H9 (cell line): Measurements from ENCODE around the gene POU2AF3. TPM values are rescaled to one million over a fixed set of nuclear protein-coding genes. Genes with fewer than 3 reads are reported as not detected.

Experiments
- DNase-seq: peaks from one replicate; pipeline ENCODE4 v3.0.0-alpha.2; 2017
- H2AFZ ChIP-seq: one replicate; pipeline ENCODE4 v1.6.1; 2013; ENCODE audit warnings: mild to moderate bottlenecking, low read length, control low read depth, moderate library complexity
- H2AK5ac ChIP-seq: 2 replicates; pipeline ENCODE4 v1.6.1; 2013; ENCODE audit warnings: low read length, control low read depth, mixed read lengths; ENCODE audit not compliant: insufficient read length
- H2BK120ac ChIP-seq: one replicate; pipeline ENCODE4 v1.6.1; 2013; ENCODE audit warnings: low read depth, mild to moderate bottlenecking, low read length, control low read depth, inconsistent platforms; ENCODE audit not compliant: poor library complexity, severe bottlenecking
- H2BK12ac ChIP-seq: 2 replicates; pipeline ENCODE4 v1.6.1; 2013; ENCODE audit warnings: low read length, control low read depth, mixed read lengths, low read depth; ENCODE audit not compliant: insufficient read length
- H2BK15ac ChIP-seq: 2 replicates; pipeline ENCODE4 v1.6.1; 2013; ENCODE audit warnings: low read depth, low read length, control low read depth
- H2BK20ac ChIP-seq: one replicate; pipeline ENCODE4 v1.6.1; 2013; ENCODE audit warnings: low read depth, mild to moderate bottlenecking, low read length, control low read depth, inconsistent platforms; ENCODE audit not compliant: poor library complexity, severe bottlenecking
- H2BK5ac ChIP-seq: 2 replicates; pipeline ENCODE4 v1.6.1; 2013; ENCODE audit warnings: low read length, control low read depth, mixed read lengths; ENCODE audit not compliant: insufficient read length
- H3K14ac ChIP-seq: 2 replicates; pipeline ENCODE4 v1.6.1; 2013; ENCODE audit warnings: low read length, control low read depth; ENCODE audit not compliant: insufficient read depth
- H3K18ac ChIP-seq: 2 replicates; pipeline ENCODE4 v1.6.1; 2013; ENCODE audit warnings: low read depth, mild to moderate bottlenecking, mixed read lengths, low read length, control low read depth; ENCODE audit not compliant: insufficient read length
- H3K23ac ChIP-seq: 2 replicates; pipeline ENCODE4 v1.6.1; 2013; ENCODE audit warnings: low read length, control low read depth, mixed read lengths, low read depth; ENCODE audit not compliant: insufficient read length
- H3K23me2 ChIP-seq: 2 replicates; pipeline ENCODE4 v1.6.1; 2013; ENCODE audit warnings: low read depth, mild to moderate bottlenecking, mixed read lengths, low read length, control low read depth; ENCODE audit not compliant: insufficient read length, poor library complexity, severe bottlenecking
- H3K27ac ChIP-seq: 2 replicates; pipeline ENCODE4 v1.5.1; 2013; ENCODE audit warnings: low read length, control low read depth, mixed read lengths, low read depth; ENCODE audit not compliant: insufficient read length
- H3K27me3 ChIP-seq: 2 replicates; pipeline ENCODE4 v1.6.1; 2013; ENCODE audit warnings: low read length, control low read depth, inconsistent platforms; ENCODE audit not compliant: insufficient read depth
- H3K4ac ChIP-seq: 2 replicates; pipeline ENCODE4 v1.6.1; 2013; ENCODE audit warnings: low read depth, mild to moderate bottlenecking, control low read depth, inconsistent platforms, low read length, moderate library complexity
- H3K4me1 ChIP-seq: 2 replicates; pipeline ENCODE4 v1.6.1; 2013; ENCODE audit warnings: low read length, control low read depth, inconsistent platforms; ENCODE audit not compliant: insufficient read depth
- H3K4me2 ChIP-seq: 2 replicates; pipeline ENCODE4 v1.6.1; 2013; ENCODE audit warnings: low read length, control low read depth, mixed read lengths; ENCODE audit not compliant: insufficient read length, insufficient read depth
- H3K56ac ChIP-seq: 2 replicates; pipeline ENCODE4 v1.6.1; 2013; ENCODE audit warnings: low read depth, mild to moderate bottlenecking, mixed read lengths, low read length, control low read depth; ENCODE audit not compliant: insufficient read length
- H3K79me1 ChIP-seq: 2 replicates; pipeline ENCODE4 v1.6.1; 2013; ENCODE audit warnings: low read depth, mild to moderate bottlenecking, moderate library complexity, low read length, control low read depth, inconsistent platforms; ENCODE audit not compliant: insufficient read depth, poor library complexity, severe bottlenecking
- H3K79me2 ChIP-seq: 2 replicates; pipeline ENCODE4 v1.6.1; 2013; ENCODE audit warnings: low read length, control low read depth, inconsistent platforms; ENCODE audit not compliant: insufficient read depth
- H3K9ac ChIP-seq: 2 replicates; pipeline ENCODE4 v1.6.1; 2013; ENCODE audit warnings: low read length, control low read depth, mixed read lengths; ENCODE audit not compliant: insufficient read length; ENCODE audit errors: extremely low read depth
- H3K9me3 ChIP-seq: one replicate; pipeline ENCODE4 v1.6.1; 2013; ENCODE audit warnings: low read depth, low read length, inconsistent platforms; ENCODE audit not compliant: control insufficient read depth
- H3T11ph ChIP-seq: one replicate; pipeline ENCODE4 v1.6.1; 2013; ENCODE audit warnings: mild to moderate bottlenecking, low read length, control low read depth, inconsistent platforms
- H4K20me1 ChIP-seq: one replicate; pipeline ENCODE4 v1.6.1; 2013; ENCODE audit not compliant: control insufficient read depth, insufficient read length, insufficient read depth
- H4K5ac ChIP-seq: 2 replicates; pipeline ENCODE4 v1.6.1; 2013; ENCODE audit warnings: low read depth, mild to moderate bottlenecking, mixed read lengths, low read length, control low read depth; ENCODE audit not compliant: insufficient read length
- H4K8ac ChIP-seq: replicated peaks from 2 replicates; pipeline ENCODE4 v1.6.1; 2013; ENCODE audit warnings: low read length, control low read depth, mixed read lengths, low read depth; ENCODE audit not compliant: insufficient read length
- H4K91ac ChIP-seq: 2 replicates; pipeline ENCODE4 v1.6.1; 2013; ENCODE audit warnings: low read depth, mild to moderate bottlenecking, moderate library complexity, mixed read lengths, low read length, control low read depth; ENCODE audit not compliant: insufficient read length
- H3K27ac Mint-ChIP-seq, 3 experiments: 2 replicates in 2 of 3; 3 replicates in 1 of 3; pipeline ENCODE4 v1.8.0; 2020 to 2021; ENCODE audit warnings: mixed read lengths in 3 of 3, mild to moderate bottlenecking in 1 of 3, moderate library complexity in 1 of 3
- H3K27me3 Mint-ChIP-seq: 2 replicates; pipeline ENCODE4 v1.8.0; 2021; ENCODE audit warnings: low read depth, mild to moderate bottlenecking, moderate library complexity, mixed read lengths
- H3K36me3 Mint-ChIP-seq, 3 experiments: 2 replicates in 2 of 3; 3 replicates in 1 of 3; pipeline ENCODE4 v1.8.0; 2020 to 2021; ENCODE audit warnings: low read depth in 3 of 3, mixed read lengths in 3 of 3; ENCODE audit not compliant: insufficient read depth in 1 of 3
- H3K4me1 Mint-ChIP-seq, 2 experiments: 2 replicates each; pipeline ENCODE4 v1.8.0; 2020; ENCODE audit warnings: mixed read lengths in 2 of 2
- H3K4me3 Mint-ChIP-seq, 2 experiments: 2 replicates in 1 of 2; 3 replicates in 1 of 2; pipeline ENCODE4 v1.8.0; 2020 to 2021; ENCODE audit warnings: mild to moderate bottlenecking in 2 of 2, mixed read lengths in 2 of 2, moderate library complexity in 1 of 2
- H3K9me3 Mint-ChIP-seq, 2 experiments: 2 replicates in 1 of 2; 3 replicates in 1 of 2; pipeline ENCODE4 v1.8.0; 2020; ENCODE audit warnings: mild to moderate bottlenecking in 2 of 2, mixed read lengths in 2 of 2, moderate library complexity in 1 of 2
- WGBS: extraction: QIAGEN DNeasy Blood & Tissue Kit; methylation state at CpG from one replicate; pipeline ENCODE4 v1.1.7; 2013; ENCODE audit warnings: missing lambda C conversion rate, low lambda C conversion rate, mixed read lengths; ENCODE audit not compliant: insufficient read length; ENCODE audit errors: extremely low coverage; 5-methylcytosine and 5-hydroxymethylcytosine counted together
- total RNA-seq: library from RNA; stranded (reverse); gene quantifications from 2 replicates; pipeline ENCODE4 v1.2.1, GENCODE V29; 2021
- TF ChIP-seq, protein P1 (sequence below): fragments of 200-600 bp; sonication (generic); conservative IDR thresholded peaks from 3 replicates; pipeline ENCODE4 v1.8.0; 2021; ENCODE audit warnings: antibody characterized with exemption, mild to moderate bottlenecking

Gene POU2AF3
- total RNA-seq, 1 experiment from 2014 or later, result 0.52 TPM

DNA sequence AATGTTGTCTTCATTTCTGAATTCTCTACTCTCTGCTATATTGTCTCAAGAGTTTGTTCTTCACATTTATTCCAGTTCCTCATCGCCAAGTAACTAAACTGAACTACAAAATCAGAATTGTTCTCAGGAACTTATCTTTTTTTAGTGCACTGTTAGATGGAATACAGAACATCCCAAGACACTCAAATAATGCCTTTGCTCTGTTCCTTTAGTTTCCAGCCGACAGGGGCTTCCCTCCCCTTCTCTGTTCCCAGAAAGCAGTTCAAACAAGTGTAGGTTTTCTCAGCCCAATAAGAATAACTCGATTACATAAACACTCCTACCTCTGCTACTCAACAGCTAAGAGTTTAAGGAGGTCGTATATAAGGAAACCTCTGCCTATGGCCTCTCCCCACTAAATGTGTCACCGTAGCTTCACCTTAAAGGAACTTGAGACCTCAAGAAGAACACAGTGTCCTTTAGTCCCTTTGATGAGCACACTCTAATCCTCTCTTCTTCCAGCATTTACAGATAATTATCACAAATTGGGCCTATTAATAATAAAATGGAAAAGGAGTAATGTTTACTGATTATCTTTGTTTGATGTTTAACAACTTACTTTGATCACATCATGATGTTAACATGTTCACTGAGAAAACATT lies 6.9 kb downstream of the POU2AF3 start:
- Histone ChIP-seq H2AFZ (no peak overlapping the region), H3K56ac (no peak overlapping the region), H2BK20ac (no peak overlapping the region), H3K9ac (no peak overlapping the region), H3K18ac (no peak overlapping the region), H3K4me1 (peaks cover 6% of the 10 kb centered on the region; the same call in 1 of the 2 replicates), H4K8ac (no peak overlapping the region), H3K79me2 (no peaks in the 10 kb centered on the region), H3K23ac (no peak overlapping the region), H2BK15ac (no peak overlapping the region), H3K27me3 (no peaks in the 10 kb centered on the region; the same call in 1 of the 2 replicates), H4K20me1 (no peaks in the 10 kb centered on the region), H3K79me1 (no peaks in the 10 kb centered on the region), H3K23me2 (no peaks in the 10 kb centered on the region), H3K4ac (no peak overlapping the region), H2BK5ac (no peak overlapping the region), H4K91ac (no peak overlapping the region), H3K27ac (no peak overlapping the region), H4K5ac (no peak overlapping the region), H3T11ph (no peak overlapping the region), H3K9me3 (no peaks in the 10 kb centered on the region), H2BK12ac (no peak overlapping the region), H3K4me2 (no peak overlapping the region), H2AK5ac (no peak overlapping the region), H2BK120ac (no peak overlapping the region), H3K14ac (no peak overlapping the region)
- TF ChIP-seq, protein P1, sequence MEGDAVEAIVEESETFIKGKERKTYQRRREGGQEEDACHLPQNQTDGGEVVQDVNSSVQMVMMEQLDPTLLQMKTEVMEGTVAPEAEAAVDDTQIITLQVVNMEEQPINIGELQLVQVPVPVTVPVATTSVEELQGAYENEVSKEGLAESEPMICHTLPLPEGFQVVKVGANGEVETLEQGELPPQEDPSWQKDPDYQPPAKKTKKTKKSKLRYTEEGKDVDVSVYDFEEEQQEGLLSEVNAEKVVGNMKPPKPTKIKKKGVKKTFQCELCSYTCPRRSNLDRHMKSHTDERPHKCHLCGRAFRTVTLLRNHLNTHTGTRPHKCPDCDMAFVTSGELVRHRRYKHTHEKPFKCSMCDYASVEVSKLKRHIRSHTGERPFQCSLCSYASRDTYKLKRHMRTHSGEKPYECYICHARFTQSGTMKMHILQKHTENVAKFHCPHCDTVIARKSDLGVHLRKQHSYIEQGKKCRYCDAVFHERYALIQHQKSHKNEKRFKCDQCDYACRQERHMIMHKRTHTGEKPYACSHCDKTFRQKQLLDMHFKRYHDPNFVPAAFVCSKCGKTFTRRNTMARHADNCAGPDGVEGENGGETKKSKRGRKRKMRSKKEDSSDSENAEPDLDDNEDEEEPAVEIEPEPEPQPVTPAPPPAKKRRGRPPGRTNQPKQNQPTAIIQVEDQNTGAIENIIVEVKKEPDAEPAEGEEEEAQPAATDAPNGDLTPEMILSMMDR, result no peak
- H3K4me1 Mint-ChIP-seq, result peaks cover 15 to 28% of the 10 kb centered on the region in 2 experiments
- H3K4me3 Mint-ChIP-seq, result no peak overlapping the region
- H3K27me3 Mint-ChIP-seq, result peaks cover 20% of the 10 kb centered on the region
- no peak for DNase-seq
- H3K27ac Mint-ChIP-seq, result no peak overlapping the region
- no CpG with 5 or more reads among the region's 5 CpGs for WGBS
- H3K36me3 Mint-ChIP-seq, result no peaks in the 10 kb centered on the region
- no peaks in the 10 kb centered on the region for H3K9me3 Mint-ChIP-seq
